Natural killer cell treated with Interleukin-12 subunit alpha and Interleukin-12 subunit beta and Interleukin-15 and Interleukin-18, amount 100 ng/mL, for 72 hours (primary cell): ENCODE data around the gene PCDH10. TPM values are rescaled to one million over a fixed set of nuclear protein-coding genes. Genes with fewer than 3 reads are reported as not detected.
A peak's percentile ranks its signal among the peaks of the same experiment; 100 is the strongest.

Experiments
- ATAC-seq, 2 donors: fragments of 150-1000 bp; cut with Tn5 transposase in 1 of 2; sonication (Bioruptor Pico), chemical (Tn5 transposase) in 1 of 2; 2 replicates each; pipeline ENCODE4 v1.10.0; 2021
- DNase-seq: peaks from one replicate; pipeline ENCODE4 v3.0.0; 2022; ENCODE audit warnings: low spot score
- H3K27ac Mint-ChIP-seq, 2 donors: 1 replicate in 1 of 2; 2 replicates in 1 of 2; pipeline ENCODE4 v1.8.0; 2022; ENCODE audit warnings: mixed read lengths in 2 of 2, mild to moderate bottlenecking in 1 of 2, moderate library complexity in 1 of 2
- H3K27me3 Mint-ChIP-seq, 2 donors: 1 replicate in 1 of 2; 2 replicates in 1 of 2; pipeline ENCODE4 v1.8.0; 2022; ENCODE audit warnings: mixed read lengths in 2 of 2
- H3K36me3 Mint-ChIP-seq: one replicate; pipeline ENCODE4 v1.8.0; 2022; ENCODE audit warnings: mixed read lengths
- H3K4me1 Mint-ChIP-seq, 2 donors: 1 replicate in 1 of 2; 2 replicates in 1 of 2; pipeline ENCODE4 v1.8.0; 2022; ENCODE audit warnings: low read depth in 2 of 2, mixed read lengths in 2 of 2, mild to moderate bottlenecking in 1 of 2
- H3K4me3 Mint-ChIP-seq: one replicate; pipeline ENCODE4 v1.8.0; 2022; ENCODE audit warnings: mixed read lengths
- H3K9me3 Mint-ChIP-seq: 2 replicates; pipeline ENCODE4 v1.8.0; 2022; ENCODE audit warnings: mixed read lengths
- total RNA-seq, 2 donors: library from RNA; stranded (reverse); gene quantifications; one replicate each; pipeline ENCODE4 v1.2.3, GENCODE V29; 2022

Gene PCDH10
- total RNA-seq, 2 donors from 2014 or later = not detected

GRCh38 chr4:133145758-133146573, 3.1 kb upstream of the PCDH10 start:
- Mint-ChIP-seq H3K27ac (no peak overlapping the region), H3K36me3 (peaks cover 20% of the 10 kb centered on the region), H3K9me3 (peaks cover 6% of the 10 kb centered on the region), H3K4me3 (no peak overlapping the region), H3K27me3 (peaks cover 31 to 33% of the 10 kb centered on the region in 2 donors), H3K4me1 (peaks cover 0 to 7% of the 10 kb centered on the region in 2 donors)
- ATAC-seq = no peak
- no peak for DNase-seq

GRCh38 chr4:133146574-133147241, 2.4 kb upstream of the PCDH10 start:
- ATAC-seq = no peak
- Mint-ChIP-seq H3K27me3 (peaks cover 31 to 34% of the 10 kb centered on the region in 2 donors), H3K36me3 (peaks cover 20% of the 10 kb centered on the region), H3K4me1 (peaks cover 0 to 7% of the 10 kb centered on the region in 2 donors), H3K9me3 (peaks cover 6% of the 10 kb centered on the region), H3K27ac (no peak overlapping the region), H3K4me3 (no peak overlapping the region)
- DNase-seq = no peak

GRCh38 chr4:133147286-133147821, 1.7 kb upstream of the PCDH10 start:
- Mint-ChIP-seq H3K27me3 (peaks cover 31 to 34% of the 10 kb centered on the region in 2 donors), H3K9me3 (peaks cover 6% of the 10 kb centered on the region), H3K36me3 (peaks cover 20% of the 10 kb centered on the region), H3K27ac (no peak overlapping the region), H3K4me3 (no peak overlapping the region), H3K4me1 (peaks cover 0 to 7% of the 10 kb centered on the region in 2 donors)
- DNase-seq (no peak), ATAC-seq (no peak)

GRCh38 chr4:133147921-133148689, 989 bp upstream of the PCDH10 start:
- Mint-ChIP-seq H3K4me3 (peak overlapping the region; percentile 67), H3K9me3 (peaks cover 6% of the 10 kb centered on the region), H3K27ac (no peak overlapping the region), H3K27me3 (peaks cover 38 to 40% of the 10 kb centered on the region in 2 donors), H3K4me1 (peaks cover 3 to 11% of the 10 kb centered on the region in 2 donors), H3K36me3 (peaks cover 27% of the 10 kb centered on the region)
- ATAC-seq = no peak
- no peak for DNase-seq

GRCh38 chr4:133149364-133149695, 236 bp downstream of the PCDH10 start:
- peaks cover 41 to 44% of the 10 kb centered on the region in 2 donors for H3K27me3 Mint-ChIP-seq
- peaks cover 28% of the 10 kb centered on the region for H3K36me3 Mint-ChIP-seq
- no peak for ATAC-seq
- H3K4me3 Mint-ChIP-seq = peak overlapping the region; percentile 67
- no peak for DNase-seq
- peaks cover 3 to 11% of the 10 kb centered on the region in 2 donors for H3K4me1 Mint-ChIP-seq
- peaks cover 6% of the 10 kb centered on the region for H3K9me3 Mint-ChIP-seq
- no peak overlapping the region for H3K27ac Mint-ChIP-seq

- no peak overlapping the region for H3K27ac Mint-ChIP-seq
- no peak overlapping the region for H3K4me3 Mint-ChIP-seq
- peaks cover 28% of the 10 kb centered on the region for H3K36me3 Mint-ChIP-seq
- H3K4me1 Mint-ChIP-seq = peaks cover 3 to 11% of the 10 kb centered on the region in 2 donors
- DNase-seq (no peak), ATAC-seq (no peak)
- peaks cover 41 to 44% of the 10 kb centered on the region in 2 donors for H3K27me3 Mint-ChIP-seq
- H3K9me3 Mint-ChIP-seq = peaks cover 6% of the 10 kb centered on the region
Observed at GRCh38 chr4:133149932-133150471, 908 bp downstream of the PCDH10 start.

GRCh38 chr4:133150486-133151340, 1.6 kb downstream of the PCDH10 start:
- ATAC-seq (peak in 1 of 2 donors; percentile 31), DNase-seq (no peak)
- H3K27ac Mint-ChIP-seq = no peak overlapping the region
- H3K36me3 Mint-ChIP-seq = peaks cover 28% of the 10 kb centered on the region
- no peak overlapping the region for H3K4me3 Mint-ChIP-seq
- H3K27me3 Mint-ChIP-seq = peaks cover 41 to 44% of the 10 kb centered on the region in 2 donors
- H3K9me3 Mint-ChIP-seq = peaks cover 6% of the 10 kb centered on the region
- H3K4me1 Mint-ChIP-seq = peaks cover 3 to 11% of the 10 kb centered on the region in 2 donors

GRCh38 chr4:133151341-133151690, 2.2 kb downstream of the PCDH10 start:
- Mint-ChIP-seq H3K36me3 (peaks cover 28% of the 10 kb centered on the region), H3K9me3 (peaks cover 6% of the 10 kb centered on the region), H3K27me3 (peaks cover 40 to 41% of the 10 kb centered on the region in 2 donors), H3K4me3 (no peak overlapping the region), H3K27ac (no peak overlapping the region), H3K4me1 (peaks cover 3 to 11% of the 10 kb centered on the region in 2 donors)
- DNase-seq = no peak
- no peak for ATAC-seq

- H3K27ac Mint-ChIP-seq = no peak overlapping the region
- no peak for ATAC-seq
- H3K9me3 Mint-ChIP-seq = peaks cover 6% of the 10 kb centered on the region
- peaks cover 38 to 39% of the 10 kb centered on the region in 2 donors for H3K27me3 Mint-ChIP-seq
- peaks cover 3 to 11% of the 10 kb centered on the region in 2 donors for H3K4me1 Mint-ChIP-seq
- H3K36me3 Mint-ChIP-seq = peaks cover 27% of the 10 kb centered on the region
- no peak for DNase-seq
- no peak overlapping the region for H3K4me3 Mint-ChIP-seq
Observed at GRCh38 chr4:133151691-133152329, 2.7 kb downstream of the PCDH10 start.

GRCh38 chr4:133152330-133152821, 3.3 kb downstream of the PCDH10 start:
- Mint-ChIP-seq H3K4me1 (peaks cover 3 to 11% of the 10 kb centered on the region in 2 donors), H3K36me3 (peaks cover 23% of the 10 kb centered on the region), H3K27ac (no peak overlapping the region), H3K9me3 (peaks cover 6% of the 10 kb centered on the region), H3K27me3 (peaks cover 33% of the 10 kb centered on the region in 2 donors), H3K4me3 (no peak overlapping the region)
- DNase-seq (no peak), ATAC-seq (no peak)

GRCh38 chr4:133152831-133153481, 3.9 kb downstream of the PCDH10 start:
- Mint-ChIP-seq H3K36me3 (peaks cover 23% of the 10 kb centered on the region), H3K4me1 (peaks cover 3 to 11% of the 10 kb centered on the region in 2 donors), H3K4me3 (no peak overlapping the region), H3K27ac (no peak overlapping the region), H3K27me3 (peaks cover 32 to 33% of the 10 kb centered on the region in 2 donors), H3K9me3 (peaks cover 6% of the 10 kb centered on the region)
- DNase-seq = no peak
- ATAC-seq = no peak

- Mint-ChIP-seq H3K4me1 (peaks cover 3 to 4% of the 10 kb centered on the region in 2 donors), H3K36me3 (peaks cover 10% of the 10 kb centered on the region), H3K4me3 (no peak overlapping the region), H3K9me3 (peaks cover under 1% of the 10 kb centered on the region), H3K27me3 (peaks cover 14 to 18% of the 10 kb centered on the region in 2 donors), H3K27ac (no peak overlapping the region)
- no peak for DNase-seq
- no peak for ATAC-seq
Observed at GRCh38 chr4:133154725-133155124, 5.6 kb downstream of the PCDH10 start.
